Ascending aorta (tissue), 2 donors: ENCODE results near the gene SRRD. TPM values are rescaled to one million over a fixed set of nuclear protein-coding genes. Genes with fewer than 3 reads are reported as not detected.

ENCODE experiments used
- DNase-seq, 2 donors: peaks; one replicate each; pipeline ENCODE4 v3.0.0-alpha.2; 2019; ENCODE audit warnings: low spot score in 2 of 2
- H3K27ac ChIP-seq, 2 donors: fragments of 200-600 bp; sonication (generic); one replicate each; pipeline ENCODE4 v1.5.1; 2016 to 2017; ENCODE audit warnings: mild to moderate bottlenecking in 1 of 2
- H3K27me3 ChIP-seq: fragments of 200-600 bp; sonication (generic); one replicate; pipeline ENCODE4 v1.5.1; 2017
- H3K36me3 ChIP-seq, 2 donors: fragments of 200-600 bp; sonication (generic); one replicate each; pipeline ENCODE4 v1.5.1; 2016
- H3K4me1 ChIP-seq, 2 donors: fragments of 200-600 bp; sonication (generic); one replicate each; pipeline ENCODE4 v1.5.1; 2016 to 2017; ENCODE audit warnings: mild to moderate bottlenecking in 1 of 2
- H3K4me3 ChIP-seq, 2 donors: fragments of 200-600 bp; sonication (generic); one replicate each; pipeline ENCODE4 v1.5.1; 2016 to 2017; ENCODE audit warnings: mild to moderate bottlenecking in 1 of 2
- H3K9me3 ChIP-seq, 2 donors: fragments of 200-600 bp; sonication (generic); one replicate each; pipeline ENCODE4 v1.5.1; 2016
- CTCF ChIP-seq, 3 experiments: fragments of 200-600 bp in 2 of 3; fragments of 450-650 bp in 1 of 3; sonication (generic) in 2 of 3; IDR thresholded peaks; one replicate each; pipeline ENCODE4 v1.5.1; 2016 to 2019; ENCODE audit warnings: antibody characterized with exemption in 3 of 3, mild to moderate bottlenecking in 1 of 3, moderate library complexity in 1 of 3
- intact Hi-C: fragments of 100-400 bp; cut with DNase I; formaldehyde crosslinking; loops from one replicate; pipeline ENCODE4 v1.15.1; 2023
- total RNA-seq: library from RNA; depleted of rRNA; stranded (reverse); fragments of >200 nt; gene quantifications from one replicate; pipeline ENCODE4 v1.1.0, GENCODE V29; 2016

SRRD gene
- total RNA-seq, 1 donor from 2014 or later: 85.6 TPM

GRCh38 chr22:26502688-26503561 lies 19.2 kb downstream of the SRRD start:
- DNase-seq: no peak
- intact Hi-C loops: no loop called here
- peaks cover 97 to 98% of the 10 kb centered on the region in 2 donors for H3K36me3 ChIP-seq
- H3K4me1 ChIP-seq: no peaks in the 10 kb centered on the region
- no peaks in the 10 kb centered on the region for H3K27me3 ChIP-seq
- H3K9me3 ChIP-seq: no peaks in the 10 kb centered on the region
- H3K27ac ChIP-seq: no peak overlapping the region
- TF ChIP-seq CTCF (IDR thresholded peaks at IDR 0.05): peak in 1 of 3 experiments; percentile 29
- no peak overlapping the region for H3K4me3 ChIP-seq

- DNase-seq: no peak
- H3K27me3 ChIP-seq: no peaks in the 10 kb centered on the region
- intact Hi-C loops: no loop called here
- no peak for TF ChIP-seq CTCF (IDR thresholded peaks at IDR 0.05)
- H3K27ac ChIP-seq: no peak overlapping the region
- H3K9me3 ChIP-seq: no peaks in the 10 kb centered on the region
- no peaks in the 10 kb centered on the region for H3K4me1 ChIP-seq
- peaks cover 98% of the 10 kb centered on the region in 2 donors for H3K36me3 ChIP-seq
- no peak overlapping the region for H3K4me3 ChIP-seq
Observed at GRCh38 chr22:26503758-26504157, 20.1 kb downstream of the SRRD start.

- no peak for TF ChIP-seq CTCF (IDR thresholded peaks at IDR 0.05)
- Histone ChIP-seq H3K4me3 (no peak overlapping the region), H3K27ac (no peak overlapping the region), H3K9me3 (no peaks in the 10 kb centered on the region), H3K4me1 (peaks cover 5 to 9% of the 10 kb centered on the region in 2 donors), H3K27me3 (no peaks in the 10 kb centered on the region), H3K36me3 (peaks cover 67 to 68% of the 10 kb centered on the region in 2 donors)
- no peak for DNase-seq
- intact Hi-C loops: no loop called here
Observed at GRCh38 chr22:26508148-26508547, 24.5 kb downstream of the SRRD start.

- peak within 1 kb of the TSS; percentile 73 to 88 for H3K4me3 ChIP-seq
- intact Hi-C loops: loop anchor here (1.0 to 2.0 kb wide), 2 partner anchors 29 to 77 kb away; partner anchors contain the start of genes HPS4 and SRRD
- H3K27me3 ChIP-seq: no peaks in the 10 kb centered on the region
- peaks cover 5 to 11% of the 10 kb centered on the region in 2 donors for H3K4me1 ChIP-seq
- H3K9me3 ChIP-seq: no peaks in the 10 kb centered on the region
- TF ChIP-seq CTCF (IDR thresholded peaks at IDR 0.05): peak in 2 of 3 experiments; percentile 4
- peaks cover 27 to 29% of the 10 kb centered on the region in 2 donors for H3K36me3 ChIP-seq
- DNase-seq: peak; percentile 75 to 97
- peak within 1 kb of the TSS; percentile 55 to 86 for H3K27ac ChIP-seq
Observed at GRCh38 chr22:26512149-26512793, 28.6 kb downstream of the SRRD start, which contains the start of gene TFIP11. TFIP11 (minus strand) TSS chr22:26512473; CDS start chr22:26510272, 2,201 bp downstream.

GRCh38 chr22:26513838-26514237 lies 30.2 kb downstream of the SRRD start:
- H3K36me3 ChIP-seq: peaks cover 13% of the 10 kb centered on the region in 2 donors
- no peaks in the 10 kb centered on the region for H3K27me3 ChIP-seq
- H3K27ac ChIP-seq: no peak overlapping the region
- H3K4me3 ChIP-seq: no peak overlapping the region
- peaks cover 5 to 11% of the 10 kb centered on the region in 2 donors for H3K4me1 ChIP-seq
- DNase-seq: no peak
- no peaks in the 10 kb centered on the region for H3K9me3 ChIP-seq
- no peak for TF ChIP-seq CTCF (IDR thresholded peaks at IDR 0.05)
- intact Hi-C loops: loop anchor here (2.0 kb wide), 1 partner anchor 75 kb away; no protein-coding TSS in a partner anchor
